DMS 273 treated with DMSO at 0.1 percent for 48 hours (cell line): ENCODE measurements around the gene IGFLR1.
A peak's percentile ranks its signal among the peaks of the same experiment; 100 is the strongest.
"Not testable (repeated sequence)": the region's sequence is repeated elsewhere in the genome, so short reads cannot be mapped to it uniquely, and the experiment has no call there.

ENCODE experiments used
- DNase-seq: peaks from one replicate; lab custom pipeline; 2025; lab: John Stamatoyannopoulos, UW

The IGFLR1 gene

DNA sequence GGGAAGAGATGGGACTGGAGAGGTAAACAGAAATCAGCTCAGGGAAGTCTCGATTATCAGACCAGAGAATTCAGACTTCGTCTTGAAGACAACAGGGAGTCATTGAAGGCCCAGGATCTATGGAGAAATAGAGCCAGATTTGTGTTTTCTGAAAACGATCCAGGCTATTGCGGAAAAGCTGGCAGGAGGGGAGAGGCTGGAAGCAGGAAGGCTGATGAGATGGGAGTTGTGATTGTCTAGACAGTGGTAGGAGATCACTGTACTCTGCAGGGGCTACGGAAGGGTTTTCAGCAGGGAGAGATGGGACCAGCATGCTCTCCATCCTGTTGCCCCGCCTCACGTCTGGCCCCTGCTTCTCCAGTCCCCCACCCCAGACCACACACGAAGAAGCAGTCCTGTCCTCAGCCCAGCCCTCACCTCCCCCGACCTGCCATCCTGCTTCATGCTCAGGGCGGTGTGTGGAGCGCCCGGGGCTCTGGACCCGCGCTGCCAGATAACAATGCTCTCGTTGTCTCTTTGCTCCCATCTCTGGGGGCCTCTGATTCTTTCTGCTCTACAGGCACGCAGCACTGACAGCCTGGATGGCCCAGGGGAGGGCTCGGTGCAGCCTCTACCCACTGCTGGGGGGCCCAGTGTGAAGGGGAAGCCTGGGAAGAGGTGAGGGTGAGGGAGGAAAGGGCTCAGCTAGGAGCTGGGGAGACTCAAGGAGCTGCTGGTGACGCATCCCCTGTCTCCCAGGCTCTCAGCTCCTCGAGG, 35.0 kb upstream of the IGFLR1 start:
- no peak for DNase-seq

DNA sequence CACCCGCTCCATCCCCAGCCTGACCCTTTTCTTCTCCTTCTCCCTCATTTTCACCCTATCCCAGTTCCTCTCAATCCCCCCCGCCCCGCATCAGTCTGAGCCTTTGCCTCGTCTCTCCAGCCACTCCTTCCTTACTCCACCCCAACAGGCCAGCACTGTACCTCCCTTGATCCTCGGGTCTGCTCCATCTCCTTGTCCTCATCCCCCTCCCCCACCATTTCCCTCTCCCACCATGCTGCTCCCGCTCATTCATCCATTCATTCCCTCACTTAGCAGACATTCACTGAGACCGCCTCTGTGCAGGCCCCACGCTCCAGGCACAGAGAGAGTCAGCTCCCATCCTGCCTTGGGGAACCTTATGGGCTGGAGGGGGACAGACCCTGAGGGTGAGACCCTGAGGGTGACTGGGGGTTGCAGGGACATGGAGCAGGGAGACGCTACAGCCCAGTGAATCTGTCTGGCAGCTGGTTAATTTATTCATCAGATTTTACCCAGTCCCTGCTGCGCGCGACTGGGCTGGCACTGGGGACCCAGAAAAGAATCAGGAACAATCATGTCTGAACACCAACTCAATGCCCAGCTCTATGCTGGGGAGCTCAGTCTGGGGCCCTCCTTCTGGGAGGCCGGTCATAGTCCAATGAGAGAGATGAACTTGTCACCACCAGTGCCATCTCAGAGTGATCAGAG, 34.0 kb upstream of the IGFLR1 start:
- no peak for DNase-seq

- DNase-seq, result peak; percentile 92
Observed at GRCh38 chr19:35775298-35776101, 33.2 kb upstream of the IGFLR1 start, which contains the start of gene ARHGAP33. Gene ARHGAP33, plus strand, starts transcription at chr19:35775564. Its CDS starts 95 bp downstream, at chr19:35775659.

DNA sequence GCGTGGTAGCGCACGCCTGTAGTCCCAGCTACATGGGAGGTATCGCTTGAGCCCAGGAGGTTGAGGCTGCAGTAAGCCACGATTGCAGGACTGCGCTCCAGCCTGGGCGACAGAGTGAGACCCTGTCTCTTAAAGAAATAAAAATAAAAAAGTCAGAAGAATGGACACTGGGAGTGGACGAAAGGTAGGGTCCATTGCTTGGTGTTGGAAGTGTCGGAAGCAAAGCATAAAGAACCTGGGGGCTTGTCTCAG, 32.7 kb upstream of the IGFLR1 start:
- DNase-seq, result no peak

DNA sequence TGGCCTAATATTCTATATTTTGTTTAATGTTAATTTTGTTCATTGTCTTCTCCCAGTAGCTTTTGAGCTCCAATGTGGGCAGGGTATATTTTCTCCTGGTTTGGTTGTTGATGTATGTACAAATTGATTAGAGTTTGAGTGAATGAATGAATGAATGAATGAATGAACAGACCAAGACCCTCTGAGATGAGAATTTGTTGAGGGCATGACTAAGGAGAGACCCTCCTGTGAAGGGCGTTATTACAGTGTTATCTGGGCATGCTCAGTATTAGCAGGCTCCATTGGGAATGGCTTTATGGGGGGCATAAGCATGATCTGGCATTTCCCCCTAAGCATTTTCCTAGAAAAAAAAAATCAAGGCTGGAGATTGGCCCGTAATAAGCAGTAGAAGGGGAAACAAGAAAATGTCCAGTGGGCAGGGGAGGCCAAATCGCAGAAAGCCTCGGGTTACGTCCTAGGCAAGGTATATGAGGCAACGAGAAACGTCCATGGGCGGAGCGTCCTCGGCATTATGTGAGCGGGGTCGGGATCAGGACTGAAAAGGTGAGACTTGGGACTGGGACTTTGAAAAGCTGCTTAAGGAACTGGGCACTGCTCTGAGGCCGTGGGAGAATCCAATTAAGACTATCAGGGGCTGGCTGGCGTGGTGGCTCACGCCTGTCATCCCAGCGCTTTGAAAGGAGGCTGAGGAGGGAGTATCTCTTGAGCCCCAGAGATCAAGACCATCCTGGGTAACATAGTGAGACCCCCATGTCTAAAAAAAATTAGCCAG, 32.2 kb upstream of the IGFLR1 start:
- DNase-seq, result no peak

- no peak for DNase-seq
Observed at GRCh38 chr19:35773020-35773806, 31.0 kb upstream of the IGFLR1 start.

DNA sequence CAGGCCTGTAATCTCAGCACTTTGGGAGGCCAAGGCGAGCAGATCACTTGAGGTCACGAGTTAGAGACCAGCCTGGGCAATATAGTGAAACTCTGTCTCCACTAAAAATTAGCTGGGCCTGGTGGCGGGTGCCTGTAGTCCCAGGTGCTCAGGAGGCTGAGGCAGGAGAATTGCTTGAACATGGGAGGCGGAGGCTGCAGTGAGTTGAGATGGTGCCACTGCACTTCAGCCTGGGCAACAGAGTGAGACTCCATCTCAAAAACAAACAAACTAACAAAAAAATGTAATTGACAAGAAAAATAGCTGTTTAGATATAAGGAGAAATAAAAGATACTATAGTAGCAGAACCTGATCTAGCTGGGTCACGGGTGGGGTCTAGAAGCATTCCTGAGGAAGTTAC, 30.1 kb upstream of the IGFLR1 start:
- not testable (repeated sequence) for DNase-seq

DNA sequence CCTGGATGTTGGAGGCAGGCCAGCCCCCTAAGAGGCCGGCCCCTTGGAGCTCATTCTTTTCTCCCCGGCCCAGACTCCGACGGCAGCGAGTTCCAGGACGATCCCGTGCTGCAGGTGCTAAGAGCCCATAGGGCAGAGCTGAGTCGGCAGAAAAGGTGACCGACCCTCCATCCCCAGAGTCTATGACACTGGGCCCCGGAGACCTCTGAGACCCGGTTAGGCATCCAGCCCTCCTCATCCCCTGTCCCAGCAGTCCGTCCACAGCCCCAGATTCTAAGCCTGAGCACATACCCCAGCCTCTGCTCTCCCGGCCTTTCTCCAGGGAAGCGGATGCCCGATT, 25.8 kb upstream of the IGFLR1 start:
- no peak for DNase-seq

- no peak for DNase-seq
Observed at GRCh38 chr19:35767288-35768081, 25.2 kb upstream of the IGFLR1 start.

DNA sequence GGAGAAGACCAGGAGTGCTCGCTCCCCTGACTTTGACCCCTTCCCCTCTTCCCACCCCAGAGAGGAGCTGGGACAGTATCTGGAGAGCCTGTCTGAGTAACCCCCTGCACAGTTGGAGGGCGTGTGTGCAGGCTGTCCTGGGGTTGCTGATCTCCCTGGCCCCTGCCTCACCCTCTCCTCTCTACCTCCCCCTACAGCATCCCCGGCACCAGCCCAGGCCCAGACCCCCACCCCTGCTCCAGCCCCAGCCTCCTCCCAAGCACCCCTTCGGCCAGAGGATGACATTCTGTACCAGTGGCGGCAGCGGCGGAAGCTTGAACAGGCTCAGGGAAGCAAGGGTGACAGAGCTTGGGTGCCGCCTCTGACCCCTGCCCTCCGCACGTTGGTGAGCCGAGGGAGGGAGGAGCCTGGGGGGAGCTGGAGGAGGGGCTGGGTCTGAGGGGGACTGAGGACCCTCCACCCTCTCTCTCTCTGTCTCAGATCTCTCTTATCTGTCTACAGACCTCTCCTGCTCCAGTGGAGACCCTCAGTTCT, 24.4 kb upstream of the IGFLR1 start:
- DNase-seq, result no peak

DNA sequence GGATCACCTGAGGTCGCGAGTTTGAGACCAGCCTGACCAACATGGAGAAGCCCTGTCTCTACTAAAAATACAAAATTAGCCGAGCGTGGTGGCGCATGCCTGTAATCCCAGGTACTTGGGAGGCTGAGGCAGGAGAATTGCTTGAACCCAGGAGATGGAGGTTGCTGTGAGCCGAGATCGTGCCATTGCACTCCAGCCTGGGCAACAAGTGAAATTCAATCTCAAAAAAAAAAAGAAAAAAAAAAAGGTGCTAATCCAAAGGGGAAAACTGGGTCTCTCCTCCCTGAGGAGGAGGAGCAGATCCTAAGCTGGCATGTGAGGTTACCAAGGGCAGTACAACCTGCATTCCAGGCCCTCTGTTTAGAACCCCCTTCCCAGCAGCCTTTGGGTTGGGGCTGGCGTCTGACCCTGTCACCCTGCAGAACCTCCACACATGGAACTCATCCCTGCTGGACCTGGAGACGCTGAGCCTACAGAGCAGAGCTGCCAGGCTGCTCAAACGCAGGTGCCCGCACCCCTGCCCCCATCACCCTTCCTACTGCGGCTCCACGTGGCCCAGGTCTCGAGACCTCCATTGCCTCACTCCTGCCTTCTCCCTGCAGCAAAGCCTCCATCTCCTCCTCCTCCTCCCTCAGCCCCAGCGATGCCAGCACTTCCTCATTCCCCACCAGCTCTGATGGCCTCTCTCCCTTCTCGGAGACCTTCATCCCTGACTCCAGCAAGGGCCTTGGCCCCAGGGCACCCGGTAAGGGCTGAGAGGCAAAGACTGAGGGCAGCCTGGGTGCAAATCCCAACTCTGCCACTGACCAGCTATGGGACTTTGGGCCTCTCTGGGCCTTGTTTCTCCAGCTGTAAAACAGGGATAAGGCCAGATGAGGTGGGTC, 22.4 kb upstream of the IGFLR1 start:
- no peak for DNase-seq

- no peak for DNase-seq
Observed at GRCh38 chr19:35760711-35761349, 18.6 kb upstream of the IGFLR1 start.

GRCh38 chr19:35759697-35760096, 17.4 kb upstream of the IGFLR1 start:
- no peak for DNase-seq

GRCh38 chr19:35757749-35758608, 15.7 kb upstream of the IGFLR1 start, which contains the start of gene PROSER3:
Gene PROSER3, plus strand, starts transcription at chr19:35758176. Its CDS starts 40 bp downstream, at chr19:35758216.
- DNase-seq, result peak; percentile 99

DNA sequence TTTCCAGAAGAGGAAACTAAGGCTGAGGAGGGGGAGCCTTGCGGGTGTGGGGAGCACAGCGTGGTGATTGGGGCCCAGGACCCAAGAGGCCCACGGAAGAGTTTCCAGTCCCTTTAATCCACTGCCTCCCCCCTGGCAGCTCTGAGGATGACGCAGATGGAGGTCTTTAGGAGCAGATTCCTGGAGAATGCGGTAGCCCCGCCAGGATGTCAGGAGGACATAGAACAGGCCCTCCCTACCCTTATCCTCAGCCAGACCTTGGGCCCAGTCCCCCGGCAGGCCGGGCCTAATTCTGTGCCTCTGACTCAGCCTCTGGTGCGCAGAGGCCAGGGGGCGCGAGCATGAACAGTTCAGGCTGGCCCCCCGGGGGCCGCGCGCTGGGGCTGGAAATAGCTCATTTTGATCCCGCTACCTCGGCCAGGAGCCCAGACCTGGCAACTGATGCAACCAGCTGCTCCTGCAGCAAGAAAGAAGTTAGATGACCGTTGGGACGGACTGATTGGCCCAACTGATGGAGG, 15.0 kb upstream of the IGFLR1 start:
- peak; percentile 92 for DNase-seq

GRCh38 chr19:35756377-35757230, 14.4 kb upstream of the IGFLR1 start, which contains the start of gene HSPB6:
Gene HSPB6, minus strand, starts transcription at chr19:35757029. Its CDS starts 21 bp downstream, at chr19:35757008.
- no peak for DNase-seq
